ENCODE data around the gene PPP6R2.
"Not testable (repeated sequence)": the region's sequence is repeated elsewhere in the genome, so short reads cannot be mapped to it uniquely, and the experiment has no call there.

Gene PPP6R2

GRCh38 chr22:50399751-50400331 is 56.7 kb downstream of the PPP6R2 start:
- DNase-seq (ENCODE audit: low spot score), result peak; percentile 78

DNA sequence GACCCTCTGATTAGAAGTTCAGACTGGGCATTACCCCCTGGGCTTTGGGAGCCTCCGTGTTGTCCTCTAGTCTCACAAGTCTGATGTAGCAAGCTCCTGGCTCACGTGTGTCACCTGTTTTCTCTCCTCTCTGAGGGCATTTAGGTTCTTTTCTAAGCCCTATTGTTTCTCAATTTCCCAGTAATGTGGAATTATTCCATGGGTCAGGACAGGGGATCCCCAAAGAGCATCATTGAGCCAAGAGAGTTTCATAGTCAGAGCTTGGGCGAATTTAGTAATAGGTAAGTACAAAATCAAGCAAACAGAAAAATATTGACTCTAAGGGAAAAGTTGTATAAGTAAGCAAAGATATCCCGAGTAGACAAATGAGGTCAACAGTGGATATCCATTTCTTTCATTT is 57.3 kb downstream of the PPP6R2 start:
- DNase-seq (ENCODE audit: low spot score), result no peak

- DNase-seq (ENCODE audit: low spot score), result no peak
Observed at GRCh38 chr22:50400931-50401330, 57.8 kb downstream of the PPP6R2 start.

DNA sequence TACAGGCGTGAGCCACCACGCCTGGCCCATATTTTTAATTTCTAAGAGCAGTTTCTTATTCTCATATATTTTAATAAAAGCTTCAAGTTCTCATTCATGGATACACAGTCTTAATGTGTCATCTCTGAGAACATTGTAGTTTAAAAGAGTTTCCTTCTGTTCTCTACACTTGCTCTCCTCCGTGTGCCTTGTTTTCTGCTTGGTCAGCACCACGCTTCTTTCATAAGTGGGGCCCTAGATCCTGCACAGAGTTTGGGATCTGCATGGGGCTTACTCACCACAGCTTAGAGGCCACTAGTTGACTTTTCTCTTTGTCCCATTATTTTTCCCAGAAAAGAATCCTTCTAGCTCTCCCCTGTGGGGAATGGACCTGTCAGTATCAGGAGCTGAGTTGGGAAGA is 58.8 kb downstream of the PPP6R2 start:
- DNase-seq (ENCODE audit: low spot score), result no peak

DNA sequence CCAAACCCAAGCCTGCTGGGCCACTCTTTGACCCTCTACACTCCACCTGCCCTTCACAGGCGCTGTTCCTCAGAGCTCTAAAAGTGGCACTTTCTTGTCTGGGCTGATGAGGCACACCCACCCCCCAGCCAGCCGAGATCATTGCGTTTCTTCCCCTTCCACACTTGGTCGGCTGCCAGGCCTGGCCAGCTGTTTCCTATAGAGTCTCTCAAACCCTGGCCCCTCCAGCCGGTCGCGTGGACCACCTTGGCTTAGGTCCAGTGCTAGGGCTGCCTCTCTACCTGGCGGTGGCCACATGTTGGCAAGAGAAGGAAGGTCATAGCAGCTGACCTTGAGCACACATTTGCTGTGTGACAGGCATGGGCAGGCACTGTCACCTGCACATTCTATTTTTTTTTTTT is 60.6 kb downstream of the PPP6R2 start:
- peak; percentile 26 for DNase-seq (ENCODE audit: low spot score)

DNA sequence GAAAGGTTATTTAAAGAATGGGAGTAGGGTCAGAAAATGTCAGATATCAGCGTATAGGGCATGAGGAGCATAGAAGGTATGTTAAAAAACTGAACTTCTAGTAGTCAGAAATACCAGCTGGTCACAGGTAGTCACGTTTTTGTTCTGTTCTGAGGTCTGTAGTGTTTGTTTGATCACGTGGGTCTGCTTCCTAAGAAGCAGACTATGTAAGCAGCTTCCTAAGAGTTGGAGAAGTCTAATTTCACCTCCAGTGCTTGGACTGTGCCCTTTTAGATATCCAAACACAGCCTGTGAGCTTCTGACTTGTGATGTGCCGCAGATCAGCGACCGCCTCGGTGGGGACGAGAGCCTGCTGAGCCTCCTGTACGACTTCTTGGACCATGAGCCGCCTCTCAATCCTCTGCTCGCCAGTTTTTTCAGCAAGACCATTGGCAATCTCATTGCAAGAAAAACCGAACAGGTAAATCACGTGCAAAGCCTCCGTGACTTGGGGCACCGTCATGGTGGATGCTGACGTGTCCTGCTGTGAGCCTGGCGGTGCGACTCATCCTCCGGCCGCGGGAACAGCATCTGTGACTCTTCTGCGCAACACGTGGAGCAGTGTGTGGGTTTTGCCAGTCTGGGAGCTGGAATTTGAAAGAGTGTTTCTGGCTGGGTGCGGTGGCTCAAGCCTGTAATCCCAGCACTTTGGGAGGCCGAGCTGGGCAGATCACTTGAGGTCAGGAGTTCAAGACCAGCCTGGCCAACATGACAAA is 63.5 kb downstream of the PPP6R2 start:
- no peak for DNase-seq (ENCODE audit: low spot score)

DNA sequence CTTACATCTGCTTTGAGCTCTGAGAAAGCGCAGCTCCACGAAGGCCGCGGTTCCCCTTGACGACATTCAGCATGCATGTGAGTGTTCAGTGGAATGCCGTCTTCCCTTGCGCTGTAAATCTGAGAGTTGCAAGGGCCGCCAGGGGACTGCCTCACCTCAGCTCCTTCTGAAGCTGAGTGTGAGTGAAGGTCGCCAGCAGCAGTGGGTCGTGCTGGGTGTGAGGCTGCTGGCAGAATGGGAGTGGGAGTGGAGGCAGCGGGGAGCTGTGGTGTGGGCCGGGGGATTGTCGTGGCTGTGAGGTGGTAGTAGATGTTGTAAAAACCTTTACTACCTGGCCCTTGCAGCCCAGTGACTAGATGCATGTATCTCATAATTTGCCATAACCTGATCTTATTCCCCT is 65.2 kb downstream of the PPP6R2 start:
- no peak for DNase-seq (ENCODE audit: low spot score)

DNA sequence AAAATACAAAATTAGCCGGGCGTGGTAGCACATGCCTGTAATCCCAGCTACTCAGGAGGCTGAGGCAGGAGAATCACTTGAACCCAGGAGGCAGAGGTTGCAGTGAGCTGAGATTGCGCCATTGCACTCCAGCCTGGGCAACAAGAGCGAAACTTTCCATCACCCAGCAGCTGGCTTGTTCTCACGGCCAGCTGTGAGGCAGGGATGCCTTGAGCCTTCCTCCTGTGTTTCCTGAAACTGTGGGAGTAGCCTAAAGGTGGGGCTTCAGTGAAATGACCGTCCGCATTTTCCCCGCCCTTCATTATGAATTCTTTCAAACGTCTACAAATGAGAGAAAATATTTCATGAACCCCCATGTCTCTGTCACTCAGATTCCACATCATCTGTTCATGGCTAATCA is 65.8 kb downstream of the PPP6R2 start:
- DNase-seq (ENCODE audit: low spot score), result not testable (repeated sequence)

DNA sequence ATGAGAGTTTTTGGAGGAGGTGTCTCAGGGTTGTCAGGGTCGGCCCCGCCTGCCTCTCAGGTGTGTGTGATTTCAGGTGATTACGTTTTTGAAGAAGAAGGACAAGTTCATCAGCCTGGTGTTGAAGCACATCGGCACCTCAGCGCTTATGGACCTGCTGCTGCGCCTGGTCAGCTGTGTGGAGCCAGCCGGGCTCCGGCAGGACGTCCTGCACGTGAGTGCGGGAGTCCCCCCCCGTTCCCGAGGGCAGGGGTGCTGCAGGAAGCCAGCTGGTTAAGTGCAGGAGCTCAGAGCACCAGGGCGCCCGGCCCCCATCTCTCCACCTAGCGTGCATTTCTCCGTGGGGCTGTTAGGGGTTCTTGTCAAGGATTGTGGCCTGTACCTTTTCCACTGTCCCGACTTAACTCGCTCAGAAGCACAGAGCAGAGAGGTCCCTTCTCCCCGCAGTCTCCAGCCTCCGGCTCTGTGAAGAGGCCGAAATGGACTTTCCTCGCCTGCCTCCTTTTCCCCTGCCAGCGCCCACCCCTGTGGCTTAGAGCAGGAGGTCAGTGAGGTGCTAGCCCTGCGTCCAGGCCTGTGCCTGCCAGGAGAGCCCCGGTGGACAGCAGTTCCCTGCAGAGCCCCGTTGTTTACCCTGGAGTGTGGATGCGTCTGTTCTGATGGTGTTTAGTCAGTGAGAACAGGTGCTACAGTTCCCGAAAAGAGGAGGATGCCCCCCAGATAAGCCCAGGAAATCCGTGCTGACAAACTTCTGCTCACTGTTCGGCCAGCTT is 71.5 kb downstream of the PPP6R2 start:
- DNase-seq (ENCODE audit: low spot score), result peak; percentile 25

GRCh38 chr22:50415426-50415825 is 72.3 kb downstream of the PPP6R2 start:
- no peak for DNase-seq (ENCODE audit: low spot score)

- no peak for DNase-seq (ENCODE audit: low spot score)
Observed at GRCh38 chr22:50416996-50417395, 73.9 kb downstream of the PPP6R2 start.

DNA sequence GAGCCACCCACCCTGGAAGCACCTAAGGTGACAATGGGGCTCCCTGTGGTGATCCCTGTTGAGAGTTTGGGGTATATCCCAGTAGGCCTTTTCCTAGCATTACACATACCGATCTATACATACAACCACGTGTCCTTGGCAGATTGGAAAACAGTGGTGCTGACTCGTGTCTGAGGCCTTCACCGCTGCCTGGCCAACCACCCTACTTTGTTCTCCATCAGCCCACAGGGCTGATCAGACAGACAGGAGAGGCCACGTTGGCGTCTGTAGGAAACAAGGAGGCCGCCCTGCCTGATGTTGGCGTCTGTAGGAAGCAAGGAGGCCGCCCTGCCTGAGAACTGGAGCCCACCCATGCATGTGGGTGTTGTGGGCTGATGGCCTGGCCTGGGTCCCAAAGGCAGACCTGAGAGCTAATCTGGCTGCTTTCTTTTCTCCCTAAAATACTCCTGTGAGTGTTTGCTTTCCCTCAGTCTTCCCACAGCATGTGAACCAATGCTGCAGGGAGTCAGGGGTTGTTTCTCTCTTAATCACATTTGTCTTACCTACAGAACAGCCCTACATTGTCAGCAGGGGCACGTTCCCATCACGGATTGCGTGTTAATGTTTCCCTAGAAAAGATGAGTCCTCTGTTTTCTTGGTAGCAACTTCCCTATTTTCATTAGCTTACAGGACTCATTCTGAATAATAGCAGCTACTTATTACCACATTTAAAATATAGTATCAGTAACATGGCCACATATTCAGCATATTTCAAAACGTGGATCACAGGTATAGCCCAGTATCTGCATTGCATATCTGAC is 74.5 kb downstream of the PPP6R2 start:
- no peak for DNase-seq (ENCODE audit: low spot score)

- no peak for DNase-seq (ENCODE audit: low spot score)
Observed at GRCh38 chr22:50418624-50419023, 75.5 kb downstream of the PPP6R2 start.

GRCh38 chr22:50419116-50419515 is 76.0 kb downstream of the PPP6R2 start:
- DNase-seq (ENCODE audit: low spot score), result no peak

DNA sequence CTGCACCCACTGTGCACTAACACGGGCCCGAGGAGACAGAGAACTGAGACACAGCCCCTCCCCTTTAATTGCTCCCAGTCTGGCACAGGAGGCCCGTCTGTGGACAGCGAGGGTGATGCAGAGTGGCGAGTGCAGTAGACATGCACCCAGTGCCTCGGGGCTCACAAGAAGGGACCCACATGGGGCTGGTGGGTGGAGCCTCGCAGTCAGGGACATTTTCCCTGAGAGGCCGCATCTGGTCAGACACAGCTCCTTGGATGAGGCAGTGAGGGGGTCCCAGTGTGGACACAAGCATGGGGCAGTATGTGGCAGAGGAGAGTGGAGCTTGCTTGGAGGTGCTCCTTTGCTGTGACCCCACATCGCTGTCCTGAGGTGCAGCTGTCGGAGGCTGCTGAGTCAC is 76.9 kb downstream of the PPP6R2 start:
- no peak for DNase-seq (ENCODE audit: low spot score)

- DNase-seq (ENCODE audit: low spot score), result no peak
Observed at GRCh38 chr22:50420581-50420980, 77.5 kb downstream of the PPP6R2 start.

- DNase-seq (ENCODE audit: low spot score), result no peak
Observed at GRCh38 chr22:50422046-50422445, 78.9 kb downstream of the PPP6R2 start.

DNA sequence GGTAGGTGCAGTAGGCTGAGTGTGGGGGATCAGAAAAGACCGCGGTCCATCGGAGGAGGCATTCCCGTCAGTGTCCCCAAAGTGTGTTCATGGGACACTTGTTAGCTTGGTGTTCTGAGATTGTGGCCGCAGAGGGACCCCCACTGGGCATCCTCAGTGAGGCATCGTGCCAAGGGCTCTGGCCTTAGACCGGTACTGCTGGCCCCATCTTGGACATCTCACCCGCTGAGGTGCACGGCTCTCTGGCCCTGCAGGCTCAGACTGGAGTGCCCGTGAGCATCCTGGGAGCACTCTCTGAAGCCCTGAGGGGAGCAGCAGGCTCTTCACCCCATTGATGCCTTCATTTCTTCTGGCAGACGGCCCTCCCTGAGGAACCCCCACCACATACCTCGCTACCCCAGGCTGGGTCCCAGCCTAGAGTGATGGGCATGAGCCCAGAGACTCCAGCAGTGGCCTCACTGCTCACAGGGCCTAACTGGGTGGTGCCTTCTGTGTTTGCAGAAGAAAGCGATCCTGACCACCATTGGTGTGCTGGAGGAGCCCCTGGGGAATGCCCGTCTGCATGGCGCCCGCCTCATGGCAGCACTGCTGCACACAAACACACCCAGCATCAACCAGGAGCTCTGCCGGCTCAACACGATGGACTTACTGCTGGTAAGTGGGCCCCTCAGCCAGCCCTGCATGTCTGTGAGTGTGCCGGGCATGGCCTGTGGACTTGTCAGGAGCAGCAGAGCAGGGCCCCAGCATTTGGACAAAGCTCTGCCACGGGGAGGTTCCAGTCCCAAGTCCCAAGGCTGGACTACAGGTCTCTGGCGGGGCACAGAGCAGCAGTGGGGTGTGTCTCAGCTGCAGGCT is 80.1 kb downstream of the PPP6R2 start:
- peak; percentile 25 for DNase-seq (ENCODE audit: low spot score)

GRCh38 chr22:50423956-50424355 is 80.8 kb downstream of the PPP6R2 start:
- DNase-seq (ENCODE audit: low spot score), result peak; percentile 22

DNA sequence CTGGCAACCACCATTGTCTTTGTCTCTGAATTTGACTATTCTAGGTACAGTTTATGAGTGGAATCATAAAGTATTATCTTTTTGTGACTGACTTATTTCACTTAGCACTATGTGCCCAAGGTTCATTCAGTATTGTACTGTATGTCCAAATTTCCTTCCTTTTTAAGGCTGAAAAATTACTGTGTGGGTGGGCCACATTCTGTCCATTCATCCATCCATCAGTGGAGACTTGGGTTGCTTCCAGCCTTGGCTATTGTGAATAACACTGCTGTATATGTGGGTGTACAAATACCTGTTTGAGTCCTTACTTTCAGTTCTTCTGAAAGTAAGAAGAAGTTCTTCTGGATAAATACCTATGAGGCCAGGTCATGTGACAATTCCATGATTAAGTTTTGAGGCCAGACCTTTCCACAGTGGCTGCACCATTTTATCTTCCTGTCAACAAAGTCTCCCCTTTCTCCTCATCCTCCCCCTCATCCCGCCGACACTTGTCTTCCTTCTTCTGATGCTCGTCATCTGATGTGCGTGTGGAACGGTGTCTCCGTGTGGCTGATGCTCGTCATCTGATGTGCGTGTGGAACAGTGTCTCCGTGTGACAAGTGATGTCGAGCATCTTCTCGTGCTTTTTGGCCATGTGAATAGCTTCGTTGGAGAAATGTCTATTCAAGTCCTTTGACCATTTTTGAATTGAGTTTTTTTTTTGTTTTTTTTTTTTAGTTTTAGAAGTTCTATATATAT is 82.2 kb downstream of the PPP6R2 start:
- no peak for DNase-seq (ENCODE audit: low spot score)

Measured in D341Med (cell line).